GM18499 (cell line): ENCODE measurements around the gene CADM1.
A peak's percentile ranks its signal among the peaks of the same experiment; 100 is the strongest.

Experiments
- ATAC-seq: cut with Tn5 transposase; IDR thresholded peaks from one replicate; pipeline ENCODE4 v1.9.1; 2021; ENCODE audit warnings: moderate number of reproducible peaks; ENCODE audit not compliant: insufficient read depth, unreplicated experiment

Gene CADM1

DNA sequence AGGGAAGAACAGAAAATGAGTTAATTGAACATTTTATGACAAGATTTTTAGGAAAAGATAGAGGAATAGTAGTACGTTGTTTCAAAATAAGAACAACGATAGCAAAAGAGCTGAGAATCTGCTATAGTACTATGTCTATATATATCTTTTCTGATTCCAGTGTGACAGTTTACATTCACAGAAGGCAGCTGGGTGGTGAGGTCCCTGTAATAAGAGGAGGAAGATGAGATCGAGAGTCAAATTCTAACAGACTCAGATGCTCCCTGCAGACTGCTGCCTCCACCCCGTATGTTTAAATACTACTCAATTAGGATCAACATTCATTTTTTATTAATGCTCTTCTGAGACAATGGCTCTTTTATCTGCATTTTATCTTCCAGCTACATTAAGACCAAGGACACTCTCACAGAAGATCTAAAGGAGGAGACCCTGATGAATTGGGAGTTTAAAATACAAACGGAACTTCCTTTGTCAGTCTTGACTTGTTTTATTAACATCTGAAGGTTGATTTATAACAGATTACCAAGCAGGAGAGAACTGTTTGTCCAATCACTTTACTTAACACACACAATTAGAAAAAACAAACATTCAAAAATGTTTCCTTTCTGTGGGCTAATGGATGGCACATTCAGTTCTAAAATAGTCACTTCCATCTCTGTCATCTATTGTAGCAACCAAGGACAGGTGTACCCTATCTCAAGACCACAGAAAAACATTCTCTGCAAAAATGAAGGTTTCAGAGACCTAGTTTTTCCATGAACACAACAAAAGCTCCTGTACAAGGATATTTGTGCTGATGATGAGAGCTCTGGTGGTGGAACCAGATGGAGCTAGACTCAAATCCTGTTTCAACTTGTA, 240.2 kb downstream of the CADM1 start:
- no peak for ATAC-seq

GRCh38 chr11:115258216-115258615, 246.0 kb downstream of the CADM1 start:
- ATAC-seq: no peak

DNA sequence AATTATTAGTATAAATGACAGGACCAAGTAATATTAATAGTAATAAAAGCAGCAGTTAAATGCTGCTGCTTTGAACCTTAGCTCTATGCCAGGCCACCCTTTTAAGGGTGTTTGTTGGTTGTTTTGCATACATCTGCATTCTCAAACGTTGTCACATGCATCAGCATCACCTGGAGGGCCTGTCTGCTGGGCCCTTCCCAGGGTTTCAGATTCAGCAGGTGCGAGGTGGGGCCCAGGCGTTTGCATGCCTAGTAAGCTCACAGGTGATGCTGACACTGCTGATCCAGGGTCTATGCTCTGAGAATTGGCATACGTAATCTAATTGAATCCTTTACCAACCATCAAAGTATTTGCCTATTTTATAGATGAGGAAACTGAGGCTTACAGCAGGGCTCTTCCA, 246.5 kb downstream of the CADM1 start:
- no peak for ATAC-seq

GRCh38 chr11:115257270-115257669, 246.9 kb downstream of the CADM1 start:
- no peak for ATAC-seq

DNA sequence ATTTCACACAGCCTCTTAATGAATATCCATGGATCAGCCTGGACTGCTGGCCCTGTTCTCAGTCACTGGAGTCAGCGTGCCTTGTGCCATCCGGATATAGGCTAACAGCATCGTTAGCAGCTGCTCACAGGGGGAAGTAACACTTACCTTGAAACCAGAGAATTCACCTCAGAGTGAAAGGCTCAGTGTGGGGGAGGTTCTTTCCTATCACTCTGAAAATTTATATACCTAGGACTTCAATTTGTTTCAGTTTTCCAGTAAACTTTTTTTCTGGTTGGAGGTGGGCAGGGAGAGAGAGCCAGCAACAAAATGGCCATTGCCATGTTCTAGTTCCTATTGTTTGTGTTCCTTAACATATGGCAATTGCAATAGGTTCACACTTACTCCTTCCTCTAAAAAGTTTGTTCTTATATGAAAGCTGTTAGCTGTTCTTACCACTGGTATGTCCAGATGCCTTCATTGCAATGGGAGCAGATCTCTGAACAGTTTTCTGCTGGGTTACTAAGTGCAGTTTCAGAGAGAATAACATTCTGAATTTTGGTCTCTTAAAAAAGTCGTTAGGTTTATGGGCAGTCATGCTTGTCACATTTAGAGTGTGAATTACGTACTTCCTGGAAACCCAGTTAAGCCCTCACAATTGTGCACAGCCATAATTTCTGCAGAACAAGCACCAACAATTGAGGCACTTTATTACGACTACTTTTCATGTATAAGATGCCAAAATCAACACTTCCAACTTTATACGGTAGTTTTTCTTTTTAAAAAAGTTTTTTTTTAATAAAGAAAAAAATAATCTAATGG, 247.6 kb downstream of the CADM1 start:
- peak; percentile 76 for ATAC-seq

DNA sequence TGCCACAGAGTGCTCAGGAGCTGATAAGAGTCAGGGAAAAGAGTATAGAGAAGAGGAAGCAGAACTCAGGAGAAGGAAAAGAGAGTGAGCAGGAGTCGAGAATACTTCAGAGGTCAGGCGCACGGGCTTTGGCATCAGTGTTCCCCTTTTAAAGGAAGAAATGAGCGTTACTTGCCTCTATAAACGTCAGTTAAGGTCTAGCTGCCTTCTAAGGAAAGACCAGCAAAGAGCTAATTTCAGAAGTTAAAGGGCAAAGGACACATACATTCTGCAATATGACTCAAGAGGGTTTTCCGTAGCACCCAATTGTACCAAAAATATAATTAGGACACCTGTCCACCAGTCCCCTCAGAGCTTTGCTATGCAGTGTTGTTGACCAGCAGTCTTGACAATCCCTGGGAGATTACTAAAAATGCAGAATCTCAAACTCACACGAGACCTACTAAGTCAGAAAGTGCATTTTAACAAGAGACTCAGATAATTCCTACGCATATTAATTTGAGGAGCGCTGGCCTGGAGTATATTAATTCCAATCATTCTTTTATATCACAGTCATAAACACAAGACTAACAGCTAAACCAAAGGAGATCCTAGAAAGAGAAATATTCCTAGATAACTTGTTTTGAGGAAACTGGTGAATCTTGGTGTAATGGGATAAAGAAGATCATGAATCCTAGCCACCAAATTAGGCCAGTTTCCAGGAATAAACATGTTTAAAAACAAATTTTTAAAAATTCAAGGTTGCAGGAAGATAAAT, 249.0 kb downstream of the CADM1 start:
- ATAC-seq: no peak

DNA sequence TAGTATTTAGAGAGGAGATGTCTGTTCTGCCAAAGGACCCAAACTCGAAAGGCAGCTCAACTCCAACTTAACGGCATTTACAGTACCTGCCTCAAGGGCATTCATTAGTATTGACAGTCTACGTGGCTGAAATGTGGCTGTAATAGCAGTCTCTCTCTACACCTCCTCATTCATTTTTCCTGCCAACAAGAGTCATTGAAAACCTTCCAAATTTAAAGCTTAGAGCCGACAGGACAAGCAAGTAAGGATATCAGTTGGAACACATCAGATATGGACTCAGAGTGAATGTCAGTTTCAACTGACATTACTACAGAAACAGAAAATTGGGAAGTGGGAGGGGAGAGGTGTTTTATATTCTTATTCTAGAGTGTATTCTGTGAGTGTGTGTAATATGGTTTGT, 253.1 kb downstream of the CADM1 start:
- no peak for ATAC-seq

DNA sequence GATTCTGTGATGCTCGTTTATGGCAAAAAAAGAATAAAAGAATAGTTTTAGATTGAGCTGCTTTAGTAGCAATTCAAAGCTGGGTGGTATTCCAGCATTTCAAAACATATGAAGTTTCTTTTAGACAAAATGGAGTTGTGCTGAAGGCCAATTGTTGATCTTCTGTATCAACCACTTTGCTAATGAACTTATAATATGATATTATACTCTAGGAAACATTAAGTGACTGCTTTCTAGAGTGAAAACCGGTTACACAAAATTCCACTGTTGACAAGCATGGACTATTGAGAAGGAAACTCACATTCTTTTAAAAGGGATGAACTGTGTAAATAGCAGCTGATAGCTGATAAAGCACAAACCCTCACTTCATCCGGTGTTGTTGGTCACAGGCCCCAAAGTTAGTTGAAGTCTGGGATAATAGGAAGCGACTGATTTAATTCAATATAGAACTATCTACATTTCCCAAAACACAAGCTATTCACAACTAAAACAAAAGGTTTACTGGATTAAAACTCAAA, 255.1 kb downstream of the CADM1 start:
- ATAC-seq: no peak

DNA sequence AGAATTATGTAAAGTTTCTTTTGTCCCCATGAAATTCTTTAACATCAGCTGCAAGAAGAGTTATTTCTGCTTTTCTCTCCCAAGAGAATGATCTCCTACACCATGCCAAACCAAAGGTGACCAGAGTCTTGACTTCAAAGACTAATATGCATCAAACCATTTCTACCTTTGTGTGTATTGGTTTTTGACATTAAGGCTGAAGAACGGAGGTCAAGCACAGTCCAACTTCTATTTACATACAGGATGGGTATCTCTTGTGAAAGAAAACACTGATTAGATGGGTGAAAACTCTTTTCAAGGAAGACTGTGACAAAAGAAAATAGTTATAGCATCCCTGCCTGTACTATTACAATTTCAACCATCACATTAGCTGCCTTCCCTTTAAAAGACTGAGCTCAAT, 256.3 kb downstream of the CADM1 start:
- ATAC-seq: no peak

GRCh38 chr11:115247361-115247760, 256.9 kb downstream of the CADM1 start:
- no peak for ATAC-seq

DNA sequence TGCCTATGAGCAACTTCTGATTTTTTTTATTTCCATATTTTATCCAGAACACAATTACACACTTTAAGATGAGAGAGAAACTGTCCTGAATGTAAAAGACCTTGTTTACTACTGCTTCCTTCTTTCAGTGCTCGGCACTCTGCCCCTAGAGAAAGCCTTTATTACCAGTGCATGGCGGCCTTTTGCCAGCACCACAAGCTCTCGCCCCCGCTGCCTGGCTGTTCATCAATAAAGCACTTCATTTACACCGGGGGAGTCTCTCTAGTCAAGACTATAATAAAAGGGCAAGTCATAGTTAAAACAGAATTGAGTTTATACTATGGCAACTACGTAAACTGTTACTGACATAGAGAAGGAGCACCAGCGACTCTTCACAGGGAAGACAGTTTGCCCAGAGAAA, 259.5 kb downstream of the CADM1 start:
- no peak for ATAC-seq

DNA sequence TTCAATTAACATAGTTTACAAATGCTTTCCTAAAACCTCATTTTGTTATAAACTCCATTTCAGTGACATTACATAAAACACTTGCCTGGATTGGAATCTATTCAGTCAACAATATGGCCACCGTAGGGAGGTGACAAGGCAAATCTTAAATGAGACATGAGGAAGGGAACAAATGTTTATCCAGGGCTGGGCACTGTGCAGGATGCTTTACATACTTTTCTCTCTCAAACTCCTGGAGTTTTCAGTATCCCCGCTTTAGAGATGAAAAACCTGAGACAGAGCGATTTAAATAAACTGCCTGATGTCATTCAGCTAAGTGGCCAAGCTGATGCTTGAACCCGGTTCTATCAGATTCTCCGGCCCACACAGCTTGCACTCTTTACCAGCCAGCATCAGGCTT, 259.9 kb downstream of the CADM1 start:
- ATAC-seq: no peak

DNA sequence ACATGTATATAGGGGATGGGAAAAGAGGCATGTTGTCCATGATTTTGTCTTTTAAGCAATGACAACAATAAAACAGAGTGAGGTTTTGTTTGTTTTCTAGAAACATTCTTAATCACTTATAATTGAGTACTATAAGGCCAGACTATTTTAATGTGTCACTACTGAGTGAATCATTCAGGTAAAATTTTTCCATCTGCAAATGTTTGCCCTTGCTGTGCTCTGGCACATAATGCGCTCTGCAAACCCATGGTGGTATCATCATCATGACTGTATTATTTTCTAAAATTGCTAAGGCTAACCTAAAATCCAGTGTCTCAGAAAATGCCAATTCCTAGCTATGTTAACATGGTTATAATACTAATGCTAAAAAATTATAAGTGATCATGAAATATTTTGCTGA, 261.2 kb downstream of the CADM1 start:
- no peak for ATAC-seq

DNA sequence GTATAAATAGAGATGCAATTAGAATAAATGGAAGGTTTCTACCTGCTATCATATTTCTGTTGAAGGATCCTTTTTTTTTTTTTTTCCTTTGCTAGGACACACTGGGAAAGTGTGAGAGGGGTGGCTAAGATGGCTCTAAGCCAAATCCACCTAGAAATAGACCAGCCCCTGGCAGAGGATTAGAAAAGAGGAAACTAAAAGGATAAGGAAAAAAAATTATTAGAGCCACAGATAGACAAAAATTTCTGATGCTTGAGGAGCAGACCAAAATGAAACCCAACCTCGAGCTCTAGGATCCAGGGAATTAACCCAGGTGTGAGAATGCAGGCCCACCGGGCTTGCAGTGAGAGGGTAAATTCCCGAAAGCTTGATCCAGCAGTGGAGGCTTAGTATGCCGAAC, 262.3 kb downstream of the CADM1 start:
- ATAC-seq: no peak

- no peak for ATAC-seq
Observed at GRCh38 chr11:115238791-115239190, 265.4 kb downstream of the CADM1 start.

DNA sequence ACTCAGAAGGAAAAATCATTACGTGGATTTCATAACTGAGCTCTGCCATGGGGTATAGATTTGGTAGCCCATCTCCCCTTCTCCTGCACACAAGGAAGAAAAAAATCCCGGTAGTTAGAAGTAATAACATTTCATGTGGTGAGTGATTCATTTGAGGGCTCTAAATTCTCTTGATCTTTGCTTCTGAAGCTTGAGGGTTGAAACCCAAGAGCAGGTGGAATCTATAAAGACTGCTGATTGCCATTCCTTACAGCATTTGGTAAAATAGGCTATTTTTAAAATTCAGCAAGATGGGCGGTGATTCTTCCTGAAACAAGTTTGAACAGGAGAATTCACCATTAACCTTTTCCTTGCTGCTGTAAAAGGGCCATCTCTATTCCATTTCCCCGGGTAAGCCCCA, 266.1 kb downstream of the CADM1 start:
- ATAC-seq: no peak

DNA sequence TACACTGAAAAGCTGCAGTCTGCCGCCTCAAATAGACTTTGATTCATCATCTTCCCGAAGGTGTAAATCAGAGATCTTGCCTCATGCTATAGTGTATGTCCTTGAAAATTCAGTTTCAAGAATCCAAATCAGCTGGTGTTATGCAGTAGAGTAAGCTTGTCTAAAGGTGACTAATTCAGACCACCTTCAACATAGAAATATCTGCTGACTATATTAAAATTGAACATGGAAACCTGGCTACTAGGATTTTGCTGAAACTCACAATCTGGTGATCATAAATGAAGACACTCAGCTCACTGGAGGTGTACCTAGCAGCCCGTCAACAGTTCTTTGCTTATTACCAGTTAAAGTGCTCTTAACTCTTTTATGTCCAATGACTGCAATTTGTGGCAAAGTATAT, 266.6 kb downstream of the CADM1 start:
- no peak for ATAC-seq

GRCh38 chr11:115234794-115235193, 269.4 kb downstream of the CADM1 start:
- no peak for ATAC-seq

- no peak for ATAC-seq
Observed at GRCh38 chr11:115226556-115226955, 277.7 kb downstream of the CADM1 start.

DNA sequence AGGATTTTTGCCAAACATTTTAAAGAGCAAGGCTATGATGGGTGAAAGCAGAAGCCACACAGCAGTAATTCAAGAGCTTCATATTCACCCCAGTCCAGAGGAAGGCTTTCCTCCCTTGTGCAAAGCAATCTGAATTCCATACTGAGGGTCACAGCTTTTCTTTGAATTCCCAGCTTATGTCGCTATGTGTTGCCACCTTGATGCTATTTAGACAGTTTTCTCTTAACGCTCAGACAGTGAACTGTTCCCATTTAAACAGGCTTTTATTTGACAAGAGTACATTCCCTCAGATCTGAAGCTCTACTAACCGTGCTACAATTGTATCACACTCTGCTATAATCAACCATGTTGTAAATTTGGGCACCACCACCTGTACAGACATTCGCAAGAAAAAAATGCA, 279.7 kb downstream of the CADM1 start:
- no peak for ATAC-seq
